BE2C (cell line): Measurements from ENCODE around the gene ITGB2.

ENCODE experiments used
- DNase-seq: peaks from one replicate; pipeline ENCODE4 v3.0.0-alpha.2; 2020
- H3K27me3 ChIP-seq: fragments of 250-450 bp; sonication (Bioruptor Pico); 2 replicates; pipeline ENCODE4 v1.5.1; 2020; ENCODE audit warnings: mild to moderate bottlenecking
- H3K36me3 ChIP-seq: fragments of 250-450 bp; sonication (Bioruptor Pico); 2 replicates; pipeline ENCODE4 v1.5.1; 2020; ENCODE audit warnings: mild to moderate bottlenecking
- H3K4me1 ChIP-seq: fragments of 250-450 bp; sonication (Bioruptor Pico); 2 replicates; pipeline ENCODE4 v1.5.1; 2020
- H3K4me3 ChIP-seq: 2 replicates; pipeline ENCODE4 v1.5.1; 2011; ENCODE audit warnings: low read depth, low read length
- H3K9me3 ChIP-seq: fragments of 250-450 bp; sonication (Bioruptor Pico); 2 replicates; pipeline ENCODE4 v1.5.1; 2020
- CTCF ChIP-seq: IDR thresholded peaks from 2 replicates; pipeline ENCODE4 v1.5.1; 2012; ENCODE audit warnings: mild to moderate bottlenecking, low read depth, low read length

The ITGB2 gene

GRCh38 chr21:44955798-44956175 lies 35.1 kb upstream of the ITGB2 start:
- Histone ChIP-seq H3K4me1 (no peaks in the 10 kb centered on the region), H3K27me3 (no peaks in the 10 kb centered on the region), H3K4me3 (no peak overlapping the region), H3K36me3 (peaks cover 78% of the 10 kb centered on the region), H3K9me3 (no peaks in the 10 kb centered on the region)
- TF ChIP-seq CTCF = no peak
- DNase-seq = no peak

DNA sequence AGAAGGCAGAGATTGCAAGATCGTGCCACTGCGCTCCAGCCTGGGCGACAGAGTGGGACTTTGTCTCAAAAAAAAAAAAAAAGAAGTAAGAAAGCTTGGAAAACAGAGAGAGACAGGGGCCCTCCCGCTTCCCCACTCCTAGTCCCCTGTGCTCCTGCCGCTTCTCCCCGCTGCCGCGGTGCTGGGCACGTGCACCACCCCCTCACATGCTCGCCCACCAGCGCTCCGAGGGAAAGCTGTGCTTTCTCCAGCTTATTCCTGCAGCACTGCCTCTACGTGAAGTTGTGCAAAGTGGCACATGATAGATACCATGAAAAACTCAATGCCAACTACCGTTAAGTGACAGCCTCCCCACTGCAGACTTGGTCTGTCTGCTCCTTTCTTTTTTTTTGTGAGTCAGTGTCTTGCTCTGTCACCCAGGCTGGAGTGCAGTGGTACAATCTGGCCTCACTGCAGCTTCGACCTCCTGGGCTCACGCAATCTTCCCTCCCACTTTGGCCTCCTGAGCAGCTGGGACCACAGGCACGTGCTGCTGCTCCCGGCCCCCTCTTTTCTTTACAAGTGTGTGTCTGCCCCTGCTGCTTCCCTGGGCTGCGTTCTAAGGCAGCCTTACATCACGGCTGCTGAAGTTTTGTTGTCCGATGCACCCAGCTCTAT lies 34.6 kb upstream of the ITGB2 start:
- H3K36me3 ChIP-seq = peaks cover 77% of the 10 kb centered on the region
- no peaks in the 10 kb centered on the region for H3K27me3 ChIP-seq
- no peak for TF ChIP-seq CTCF
- no peaks in the 10 kb centered on the region for H3K9me3 ChIP-seq
- H3K4me1 ChIP-seq = no peaks in the 10 kb centered on the region
- DNase-seq = no peak
- H3K4me3 ChIP-seq = no peak overlapping the region

GRCh38 chr21:44954281-44954771 lies 33.6 kb upstream of the ITGB2 start:
- Histone ChIP-seq H3K4me3 (no peak overlapping the region), H3K4me1 (no peaks in the 10 kb centered on the region), H3K27me3 (no peaks in the 10 kb centered on the region), H3K36me3 (peaks cover 74% of the 10 kb centered on the region), H3K9me3 (no peaks in the 10 kb centered on the region)
- TF ChIP-seq CTCF = no peak
- no peak for DNase-seq

DNA sequence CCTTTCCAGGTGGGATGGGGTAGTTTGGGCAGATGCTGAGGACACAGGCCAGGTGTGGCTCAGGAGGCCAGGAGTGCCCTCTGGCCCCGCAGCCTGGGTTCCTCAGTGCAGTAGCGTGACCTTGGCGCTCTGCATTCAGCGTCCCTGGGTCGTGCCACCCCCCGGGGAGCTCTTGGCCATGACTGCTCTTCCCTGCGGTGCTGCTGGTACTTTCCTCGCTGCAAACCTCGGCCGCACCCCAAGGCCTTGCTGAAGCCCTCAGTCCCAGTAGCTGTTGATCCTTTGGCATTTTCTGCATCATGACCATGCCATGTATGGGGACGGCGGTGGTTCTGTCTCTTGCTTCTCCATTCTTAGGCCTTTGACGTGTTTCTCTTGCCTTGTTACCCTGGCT lies 32.9 kb upstream of the ITGB2 start:
- Histone ChIP-seq H3K4me3 (no peak overlapping the region), H3K4me1 (no peaks in the 10 kb centered on the region), H3K9me3 (no peaks in the 10 kb centered on the region), H3K27me3 (no peaks in the 10 kb centered on the region), H3K36me3 (peaks cover 70% of the 10 kb centered on the region)
- no peak for TF ChIP-seq CTCF
- no peak for DNase-seq

- Histone ChIP-seq H3K9me3 (no peaks in the 10 kb centered on the region), H3K36me3 (peaks cover 64% of the 10 kb centered on the region), H3K27me3 (no peaks in the 10 kb centered on the region), H3K4me3 (no peak overlapping the region), H3K4me1 (no peaks in the 10 kb centered on the region)
- no peak for TF ChIP-seq CTCF
- no peak for DNase-seq
These were observed 32.4 kb upstream of the ITGB2 start for GRCh38 chr21:44952929-44953627.
